HepG2 (cell line): ENCODE results near the gene CXCR4. TPM values are rescaled to one million over a fixed set of nuclear protein-coding genes. Genes with fewer than 3 reads are reported as not detected.

ENCODE experiments used
- BRD4 ChIP-seq: sonication (generic); formaldehyde crosslinking; IDR thresholded peaks from 2 replicates; pipeline ENCODE4 v1.4.0; 2020; ENCODE audit warnings: missing genetic modification reagents
- HHEX ChIP-seq: IDR thresholded peaks from 2 replicates; pipeline ENCODE4 v1.6.1; 2016; ENCODE audit warnings: control low read depth
- KLF11 ChIP-seq: IDR thresholded peaks from 2 replicates; pipeline ENCODE4 v1.6.1; 2016; ENCODE audit warnings: missing compliant biosample characterization
- NR0B2 ChIP-seq: sonication (generic); formaldehyde crosslinking; IDR thresholded peaks from 2 replicates; pipeline ENCODE4 v1.4.0; 2020; ENCODE audit warnings: mild to moderate bottlenecking, missing genetic modification reagents
- NR1H2 ChIP-seq: sonication (generic); formaldehyde crosslinking; IDR thresholded peaks from 2 replicates; pipeline ENCODE4 v1.8.1; 2022; ENCODE audit warnings: low read depth, missing genetic modification reagents, borderline replicate concordance
- RFX1 ChIP-seq: fragments of 450-650 bp; IDR thresholded peaks from 2 replicates; pipeline ENCODE4 v1.6.1; 2017
- SKIL ChIP-seq: sonication (generic); formaldehyde crosslinking; IDR thresholded peaks from 2 replicates; pipeline ENCODE4 v1.8.0; 2022; ENCODE audit warnings: missing genetic modification reagents, mild to moderate bottlenecking, moderate library complexity, borderline replicate concordance
- ZNF17 ChIP-seq: sonication (generic); formaldehyde crosslinking; IDR thresholded peaks from 2 replicates; pipeline ENCODE4 v1.5.0; 2020; ENCODE audit warnings: mild to moderate bottlenecking, missing genetic modification reagents
- ZNF550 ChIP-seq: sonication (generic); formaldehyde crosslinking; IDR thresholded peaks from 2 replicates; pipeline ENCODE4 v1.4.0; 2020; ENCODE audit warnings: mild to moderate bottlenecking, missing genetic modification reagents, borderline replicate concordance
- polyA plus RNA-seq, 8 experiments: library from polyadenylated mRNA; depleted of rRNA in 3 of 8; stranded (reverse) in 7 of 8; unstranded in 1 of 8; fragments of >200 nt; fragmentation: Illumina TruSeq in 4 of 8; extraction: Trizol in 4 of 8; gene quantifications; 2 replicates each; pipeline versions ENCODE4 v1.2.1 to v1.2.3, GENCODE V29; 2011 to 2016; ENCODE audit warnings: low read depth in 4 of 8, missing spikeins in 1 of 8, mixed read lengths in 1 of 8; ENCODE audit not compliant: insufficient read depth in 1 of 8
- total RNA-seq, 5 experiments: library from RNA; depleted of rRNA; stranded (reverse); fragments of >200 nt; fragmentation: Illumina TruSeq; extraction: Trizol; gene quantifications; 2 replicates each; pipeline ENCODE4 v1.2.3, GENCODE V29; 2016; ENCODE audit warnings: low read depth in 1 of 5
- TF ChIP-seq, protein P1 (sequence below): sonication (generic); formaldehyde crosslinking; IDR thresholded peaks from 2 replicates; pipeline ENCODE4 v1.8.1; 2023; ENCODE audit warnings: missing genetic modification reagents, mild to moderate bottlenecking, borderline replicate concordance
- TF ChIP-seq, protein P2 (sequence below): sonication (generic); formaldehyde crosslinking; IDR thresholded peaks from 2 replicates; pipeline ENCODE4 v1.5.1; 2020; ENCODE audit warnings: missing genetic modification reagents, mild to moderate bottlenecking, borderline replicate concordance

The CXCR4 gene
- total and polyA plus RNA-seq, 2 of the 13 experiments (the other 11 are each of a cell fraction or from before 2014, with no cell fraction given) = 0.34 to 0.55 TPM

DNA sequence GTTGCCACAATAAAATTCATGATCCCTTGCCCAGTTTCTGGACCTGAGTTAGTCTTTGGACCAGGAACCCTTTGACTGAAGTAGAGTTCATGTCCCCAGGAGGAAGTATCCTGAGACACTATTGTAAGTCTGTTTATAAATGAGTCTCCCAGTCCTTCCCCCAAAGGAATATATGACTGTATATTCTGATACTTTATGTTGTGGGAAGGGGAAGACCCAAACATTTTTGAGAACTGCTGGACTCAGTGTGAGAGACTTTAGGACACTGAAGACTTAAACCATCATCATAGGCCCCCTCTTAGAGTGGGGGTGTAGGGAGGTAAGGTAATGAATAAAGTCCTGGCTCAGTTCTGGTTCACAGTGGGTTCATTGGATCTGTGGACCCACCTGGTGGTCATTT lies 28.6 kb upstream of the CXCR4 start (continued):
- TF ChIP-seq HHEX (CRISPR knock-in tag) (no peak), SKIL (CRISPR knock-in tag) (no peak), ZNF17 (CRISPR knock-in tag) (no peak), KLF11 (CRISPR knock-in tag) (no peak), RFX1 (no peak), BRD4 (CRISPR knock-in tag) (no peak), ZNF550 (no peak), NR1H2 (CRISPR knock-in tag) (no peak), NR0B2 (CRISPR knock-in tag) (no peak)
- TF ChIP-seq, protein P1, sequence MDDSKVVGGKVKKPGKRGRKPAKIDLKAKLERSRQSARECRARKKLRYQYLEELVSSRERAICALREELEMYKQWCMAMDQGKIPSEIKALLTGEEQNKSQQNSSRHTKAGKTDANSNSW (CRISPR knock-in tag) = no peak
- TF ChIP-seq, protein P2, sequence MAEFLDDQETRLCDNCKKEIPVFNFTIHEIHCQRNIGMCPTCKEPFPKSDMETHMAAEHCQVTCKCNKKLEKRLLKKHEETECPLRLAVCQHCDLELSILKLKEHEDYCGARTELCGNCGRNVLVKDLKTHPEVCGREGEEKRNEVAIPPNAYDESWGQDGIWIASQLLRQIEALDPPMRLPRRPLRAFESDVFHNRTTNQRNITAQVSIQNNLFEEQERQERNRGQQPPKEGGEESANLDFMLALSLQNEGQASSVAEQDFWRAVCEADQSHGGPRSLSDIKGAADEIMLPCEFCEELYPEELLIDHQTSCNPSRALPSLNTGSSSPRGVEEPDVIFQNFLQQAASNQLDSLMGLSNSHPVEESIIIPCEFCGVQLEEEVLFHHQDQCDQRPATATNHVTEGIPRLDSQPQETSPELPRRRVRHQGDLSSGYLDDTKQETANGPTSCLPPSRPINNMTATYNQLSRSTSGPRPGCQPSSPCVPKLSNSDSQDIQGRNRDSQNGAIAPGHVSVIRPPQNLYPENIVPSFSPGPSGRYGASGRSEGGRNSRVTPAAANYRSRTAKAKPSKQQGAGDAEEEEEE (CRISPR knock-in tag) = no peak
